ENCODE measurements around the gene FBXO28.
A peak's percentile ranks its signal among the peaks of the same experiment; 100 is the strongest.

FBXO28 gene

GRCh38 chr1:224096773-224097172, 17.1 kb upstream of the FBXO28 start:
- DNase-seq = no peak

- no peak for DNase-seq
Observed at GRCh38 chr1:224098007-224098406, 15.9 kb upstream of the FBXO28 start.

GRCh38 chr1:224106568-224107281, 7.2 kb upstream of the FBXO28 start:
- DNase-seq = no peak

DNA sequence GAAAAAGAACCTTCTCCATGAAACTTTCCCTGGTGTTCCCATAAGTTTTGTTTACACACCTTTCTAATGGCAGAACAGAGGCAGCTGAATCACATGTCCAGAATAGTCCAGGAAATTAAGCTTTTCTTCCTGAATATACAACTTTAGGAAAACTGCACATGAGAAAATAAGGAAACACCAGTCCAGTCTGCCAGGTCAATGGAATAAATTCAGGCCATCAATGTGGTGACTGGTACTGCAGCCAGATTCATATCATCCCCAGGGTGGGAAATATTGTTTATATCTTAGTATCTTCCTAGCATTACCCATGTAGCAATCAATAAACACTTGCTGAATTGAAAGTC, 6.7 kb upstream of the FBXO28 start:
- DNase-seq = no peak

- no peak for DNase-seq
Observed at GRCh38 chr1:224108991-224109390, 4.9 kb upstream of the FBXO28 start.

DNA sequence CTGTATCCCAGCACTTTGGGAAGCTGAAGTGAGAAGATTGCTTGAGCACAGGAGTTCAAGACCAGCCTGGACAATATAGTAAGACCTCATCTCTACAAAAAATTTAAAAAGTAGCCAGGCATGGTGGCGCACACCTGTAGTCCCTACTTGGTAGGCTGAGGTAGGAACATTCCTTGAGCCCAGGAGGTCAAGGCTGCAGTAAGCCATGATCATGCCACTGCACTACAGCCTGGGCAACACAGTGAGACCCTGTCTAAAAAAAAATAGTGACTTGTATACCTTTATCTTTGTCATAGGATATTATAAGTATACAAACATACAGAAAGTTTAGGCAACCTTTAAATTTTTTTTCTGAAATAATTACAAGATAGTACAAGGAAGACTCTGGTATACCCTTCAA, 3.9 kb upstream of the FBXO28 start:
- DNase-seq = no peak

- no peak for DNase-seq
Observed at GRCh38 chr1:224113005-224113404, 906 bp upstream of the FBXO28 start.

DNA sequence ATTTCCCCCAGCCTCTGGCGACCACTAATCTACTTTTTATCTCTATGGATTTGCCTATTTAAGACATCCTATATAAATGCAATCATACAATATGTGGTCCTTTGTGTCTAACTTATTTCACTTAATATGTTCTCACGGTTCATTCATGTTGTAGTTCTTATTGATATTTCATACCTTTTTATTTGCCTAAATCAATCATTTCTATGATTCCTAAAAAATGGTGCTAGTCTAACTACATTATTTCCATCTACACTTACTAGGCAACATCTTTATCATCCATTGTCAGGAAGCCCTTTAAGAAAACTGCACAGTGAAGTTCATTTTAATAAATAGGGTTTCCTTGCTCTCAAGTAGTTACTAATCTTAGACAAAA, 380 bp upstream of the FBXO28 start:
- DNase-seq = no peak

DNA sequence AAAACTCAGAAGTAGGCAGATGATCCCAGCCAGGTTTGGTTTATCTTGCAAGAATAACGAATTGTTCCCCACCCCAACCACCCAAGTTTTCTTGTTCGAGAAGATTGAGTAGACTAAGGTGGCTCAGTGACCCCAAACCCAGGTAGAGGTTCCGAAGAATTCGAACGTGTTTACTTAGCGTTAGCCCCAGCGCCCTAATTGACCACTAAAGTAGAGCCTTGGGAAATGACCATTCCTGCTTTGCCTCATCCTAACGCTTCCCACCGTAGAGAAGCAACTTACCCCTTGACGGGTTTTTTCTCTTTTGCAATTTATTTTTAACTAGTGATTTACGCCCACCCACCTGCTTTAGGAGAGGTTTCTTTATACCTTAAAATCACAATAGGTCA, 870 bp downstream of the FBXO28 start:
- no peak for DNase-seq

DNA sequence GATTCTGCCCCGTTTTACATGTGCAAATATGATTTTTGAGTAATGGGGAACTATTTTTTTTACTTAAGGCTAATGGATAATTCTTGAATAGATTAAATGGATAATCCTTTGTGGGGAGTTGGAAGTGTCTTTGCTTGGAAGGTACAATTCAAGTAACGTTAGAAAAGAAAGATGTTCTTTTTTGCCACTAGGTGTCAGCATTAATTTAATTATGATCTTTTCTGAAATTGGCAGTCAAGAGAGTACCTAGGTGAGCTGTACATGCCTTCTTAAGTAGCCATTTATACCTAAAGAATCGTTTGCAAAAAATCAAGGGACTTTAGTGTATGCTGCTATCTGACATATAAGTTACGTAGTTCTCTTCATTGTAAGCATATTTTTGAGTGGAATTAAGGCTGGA, 2.2 kb downstream of the FBXO28 start:
- peak; percentile 73 for DNase-seq

GRCh38 chr1:224118688-224119087, 4.8 kb downstream of the FBXO28 start:
- DNase-seq = no peak

- no peak for DNase-seq
Observed at GRCh38 chr1:224123136-224123535, 9.2 kb downstream of the FBXO28 start.

DNA sequence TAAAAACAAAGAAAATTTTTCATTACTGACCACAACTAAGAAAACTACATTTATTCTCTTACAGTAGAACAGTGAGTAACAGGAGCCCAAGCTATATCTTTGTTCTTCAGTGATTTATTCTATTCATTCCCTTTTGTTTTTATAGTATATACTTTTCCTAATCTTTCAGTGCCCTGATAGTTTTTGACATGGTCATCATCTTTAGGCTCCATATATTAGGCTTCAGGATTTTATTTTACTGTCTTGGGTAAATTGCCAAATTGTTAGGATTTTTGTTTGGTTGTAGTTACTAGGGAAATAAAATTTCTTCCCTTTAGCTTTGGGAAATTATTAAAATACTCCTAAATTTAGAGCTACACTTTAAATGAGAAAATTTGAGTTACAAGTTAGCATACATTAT, 10.3 kb downstream of the FBXO28 start:
- DNase-seq = no peak

DNA sequence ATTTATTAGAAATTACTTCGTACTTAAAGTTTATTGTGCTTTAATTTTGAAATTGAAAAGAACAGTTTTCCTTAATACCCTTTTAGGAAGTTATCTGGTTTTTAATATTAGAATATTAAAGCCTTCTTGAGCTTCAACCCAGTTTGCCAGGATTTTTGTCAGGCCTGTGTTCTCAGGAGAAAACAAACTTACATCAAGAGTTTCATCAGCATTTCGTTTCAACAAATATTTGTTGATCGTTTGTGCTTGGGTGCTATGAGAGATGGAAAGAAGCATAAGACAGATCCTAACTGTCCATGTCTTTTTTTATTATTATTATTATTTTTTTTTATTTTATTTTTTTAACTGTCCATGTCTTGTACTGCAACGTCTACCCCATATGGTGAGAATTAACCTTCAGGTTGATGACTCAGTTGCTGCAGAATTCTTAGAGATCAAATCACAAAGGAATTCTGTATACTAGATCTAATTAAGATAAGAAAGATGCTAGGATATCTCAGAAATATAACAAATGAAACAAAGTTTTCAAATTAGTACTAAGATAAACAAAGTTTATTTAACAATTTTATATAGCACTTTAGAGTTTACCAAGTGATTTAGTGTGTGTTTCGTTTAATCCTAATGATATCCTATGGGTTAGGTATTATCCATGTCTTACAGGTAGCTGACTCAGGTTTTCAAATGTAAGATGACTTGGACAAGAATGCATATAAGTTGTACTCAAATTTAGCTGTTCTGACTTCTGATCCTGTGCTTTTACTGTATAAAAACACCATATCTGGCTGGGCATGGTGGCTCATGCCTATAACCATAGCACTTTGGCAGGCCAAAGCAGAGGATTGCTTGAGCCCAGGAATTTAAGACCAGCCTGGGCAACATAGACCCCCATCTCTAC, 14.3 kb downstream of the FBXO28 start:
- no peak for DNase-seq

DNA sequence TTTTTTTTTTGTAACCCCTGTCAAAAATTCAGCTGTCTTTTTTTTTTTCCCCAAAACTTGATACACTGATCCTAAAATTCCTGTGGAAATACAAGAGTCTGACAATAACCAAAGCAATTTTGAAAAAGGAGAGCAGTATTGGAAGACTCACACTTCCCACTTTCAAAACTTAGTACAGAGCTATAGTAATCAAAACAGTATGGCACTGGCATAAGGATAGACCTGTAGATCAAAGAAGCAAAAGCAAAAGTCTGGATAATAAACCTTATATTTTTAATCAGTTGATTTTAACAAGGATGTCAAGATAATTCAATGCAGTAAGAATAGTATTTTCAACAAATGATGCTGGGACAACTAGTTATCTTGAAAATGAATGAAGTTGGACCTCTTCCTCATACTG, 17.3 kb downstream of the FBXO28 start:
- DNase-seq = no peak

GRCh38 chr1:224132901-224133300, 19.0 kb downstream of the FBXO28 start:
- DNase-seq = no peak

GRCh38 chr1:224133741-224134299, 19.9 kb downstream of the FBXO28 start:
- no peak for DNase-seq

DNA sequence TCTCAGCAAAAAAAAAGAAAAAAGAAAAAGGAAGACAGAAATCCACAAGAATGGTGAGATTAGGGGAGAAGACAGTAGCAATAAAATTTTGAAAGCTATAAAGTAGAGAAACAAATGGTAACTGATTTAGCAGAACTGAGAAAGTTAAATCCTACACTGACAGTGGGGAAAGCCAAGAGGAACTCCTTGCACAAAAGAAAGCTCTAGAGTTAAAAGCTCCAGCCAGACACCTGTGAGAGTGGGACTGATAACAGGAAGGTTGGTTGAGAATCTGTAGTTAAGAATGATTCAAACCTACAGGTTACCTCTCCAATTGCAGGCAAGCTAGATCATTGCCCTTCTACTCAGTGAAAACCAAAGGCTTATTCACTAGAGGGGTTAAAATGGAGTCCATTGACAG, 23.6 kb downstream of the FBXO28 start:
- no peak for DNase-seq

GRCh38 chr1:224138198-224138597, 24.3 kb downstream of the FBXO28 start:
- no peak for DNase-seq

- DNase-seq = no peak
Observed at GRCh38 chr1:224141693-224142092, 27.8 kb downstream of the FBXO28 start.

DNA sequence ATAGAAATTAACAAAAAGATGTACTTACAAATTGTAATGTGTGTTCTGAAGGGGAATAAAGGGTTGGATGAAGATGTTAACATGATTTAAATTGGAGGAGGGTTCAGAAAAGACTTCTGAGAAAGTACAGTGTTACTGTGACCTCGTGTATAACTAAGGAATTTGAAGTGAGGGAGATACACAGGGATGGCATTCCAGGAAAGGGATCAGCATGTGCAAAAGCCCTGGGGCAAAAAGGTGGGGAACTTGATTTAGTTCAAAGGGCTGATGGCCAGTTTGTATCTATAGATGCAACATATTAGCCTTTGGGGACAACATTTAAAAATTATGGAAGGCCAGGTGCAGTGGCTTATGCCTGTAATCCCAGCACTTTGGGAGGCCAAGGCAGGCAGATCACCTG, 35.8 kb downstream of the FBXO28 start:
- DNase-seq = no peak

- no peak for DNase-seq
Observed at GRCh38 chr1:224151117-224151516, 37.2 kb downstream of the FBXO28 start.

DNA sequence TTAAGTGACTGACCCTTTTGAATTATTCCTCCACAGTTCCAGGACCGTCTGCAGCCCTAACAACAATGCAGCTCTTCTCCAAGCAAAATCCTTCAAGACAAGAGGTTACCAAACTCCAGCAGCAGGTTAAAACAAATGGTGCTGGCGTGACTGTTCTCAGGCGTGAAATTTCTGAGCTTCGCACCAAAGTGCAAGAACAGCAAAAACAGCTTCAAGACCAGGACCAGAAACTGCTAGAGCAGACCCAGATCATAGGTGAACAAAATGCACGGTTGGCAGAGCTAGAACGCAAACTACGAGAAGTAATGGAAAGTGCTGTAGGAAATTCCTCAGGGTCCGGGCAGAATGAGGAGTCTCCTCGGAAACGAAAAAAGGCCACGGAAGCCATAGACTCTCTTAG, 43.4 kb downstream of the FBXO28 start:
- no peak for DNase-seq

GRCh38 chr1:224159541-224159940, 45.6 kb downstream of the FBXO28 start:
- DNase-seq = no peak

Measured in NCI-H1436 (cell line).